DND-41 (cell line): Measurements from ENCODE around the gene RAB4A.

Source experiments
- ATAC-seq: fragments of 200-7000 bp; cut with Tn5 transposase; 3 replicates; pipeline ENCODE4 v1.9.1; 2021; ENCODE audit warnings: low read depth; ENCODE audit not compliant: insufficient read depth
- DNase-seq: peaks from one replicate; pipeline ENCODE4 v3.0.0-alpha.2; 2020
- H2AFZ ChIP-seq: 2 replicates; pipeline ENCODE4 v1.6.0; 2012; ENCODE audit warnings: low read depth, low read length
- H3K27ac ChIP-seq: 2 replicates; pipeline ENCODE4 v1.5.1; 2012; ENCODE audit warnings: low read length, inconsistent platforms
- H3K27me3 ChIP-seq: fragments of 200-600 bp; sonication (generic); 2 replicates; pipeline ENCODE4 v1.6.0; 2012; ENCODE audit warnings: low read length, mild to moderate bottlenecking, inconsistent platforms; ENCODE audit not compliant: insufficient read depth, poor library complexity
- H3K36me3 ChIP-seq: 2 replicates; pipeline ENCODE4 v1.5.1; 2012; ENCODE audit warnings: low read length, inconsistent platforms; ENCODE audit not compliant: insufficient read depth
- H3K4me1 ChIP-seq: 2 replicates; pipeline ENCODE4 v1.5.1; 2012; ENCODE audit warnings: mild to moderate bottlenecking, low read length; ENCODE audit not compliant: insufficient read depth
- H3K4me2 ChIP-seq: 2 replicates; pipeline ENCODE4 v1.6.0; 2012; ENCODE audit warnings: mild to moderate bottlenecking, moderate library complexity, low read length, inconsistent platforms; ENCODE audit not compliant: insufficient read depth
- H3K4me3 ChIP-seq, 2 experiments: fragments of 200-600 bp in 1 of 2; shearing (Covaris generic) in 1 of 2; 2 replicates each; pipeline ENCODE4 v1.5.1; 2012 to 2016; ENCODE audit warnings: inconsistent platforms in 2 of 2, low read length in 2 of 2, mild to moderate bottlenecking in 2 of 2, low read depth in 1 of 2, moderate library complexity in 1 of 2
- H3K79me2 ChIP-seq: 2 replicates; pipeline ENCODE4 v1.6.0; 2012; ENCODE audit warnings: low read length, inconsistent platforms; ENCODE audit not compliant: insufficient read depth
- H3K9ac ChIP-seq: 2 replicates; pipeline ENCODE4 v1.6.0; 2012; ENCODE audit warnings: low read depth, mild to moderate bottlenecking, inconsistent platforms, low read length, moderate library complexity
- H3K9me3 ChIP-seq: 2 replicates; pipeline ENCODE4 v1.5.1; 2012; ENCODE audit warnings: low read length, moderate library complexity, mild to moderate bottlenecking, inconsistent platforms; ENCODE audit not compliant: insufficient read depth, severe bottlenecking
- H4K20me1 ChIP-seq: 2 replicates; pipeline ENCODE4 v1.6.0; 2012; ENCODE audit warnings: low read length; ENCODE audit not compliant: insufficient read depth
- CTCF ChIP-seq: IDR thresholded peaks from 2 replicates; pipeline ENCODE4 v1.5.1; 2012; ENCODE audit warnings: borderline replicate concordance, low read length, moderate library complexity, mild to moderate bottlenecking; ENCODE audit not compliant: poor library complexity, severe bottlenecking; ENCODE audit errors: extremely low read depth
- EZH2 ChIP-seq: IDR thresholded peaks from 3 replicates; pipeline ENCODE4 v1.6.1; 2012; ENCODE audit warnings: borderline replicate concordance, low read depth, mild to moderate bottlenecking, moderate library complexity, low read length, inconsistent platforms; ENCODE audit not compliant: severe bottlenecking

The RAB4A gene

GRCh38 chr1:229293528-229294204 is 22.8 kb downstream of the RAB4A start:
- H3K9ac ChIP-seq: no peak overlapping the region
- H2AFZ ChIP-seq: no peak overlapping the region
- no peak overlapping the region for H3K4me3 ChIP-seq
- no peaks in the 10 kb centered on the region for H4K20me1 ChIP-seq
- H3K27me3 ChIP-seq: no peaks in the 10 kb centered on the region
- H3K4me2 ChIP-seq: no peak overlapping the region
- no peaks in the 10 kb centered on the region for H3K9me3 ChIP-seq
- H3K36me3 ChIP-seq: peaks cover 17% of the 10 kb centered on the region; the same call in 1 of the 2 replicates
- 0 out of 2 replicates have a peak, but pooled peaks cover 4% of the 10 kb centered on the region for H3K79me2 ChIP-seq
- H3K4me1 ChIP-seq: no peaks in the 10 kb centered on the region
- DNase-seq (no peak), ATAC-seq (no peak)
- no peak overlapping the region for H3K27ac ChIP-seq
- TF ChIP-seq CTCF (no peak), EZH2 (no peak)

GRCh38 chr1:229295745-229296144 is 24.8 kb downstream of the RAB4A start:
- Histone ChIP-seq H4K20me1 (no peaks in the 10 kb centered on the region), H3K27ac (no peak overlapping the region), H3K4me1 (no peaks in the 10 kb centered on the region), H3K4me3 (no peak overlapping the region), H3K36me3 (peaks cover 31% of the 10 kb centered on the region; the same call in 1 of the 2 replicates), H3K9me3 (no peaks in the 10 kb centered on the region), H3K27me3 (no peaks in the 10 kb centered on the region), H3K79me2 (0 out of 2 replicates have a peak, but pooled peaks cover 4% of the 10 kb centered on the region), H2AFZ (no peak overlapping the region), H3K4me2 (no peak overlapping the region), H3K9ac (no peak overlapping the region)
- DNase-seq (no peak), ATAC-seq (no peak)
- no peak for TF ChIP-seq EZH2
- TF ChIP-seq CTCF: no peak

- Histone ChIP-seq H2AFZ (no peak overlapping the region), H3K36me3 (peaks cover 27% of the 10 kb centered on the region; the same call in 1 of the 2 replicates), H3K27ac (no peak overlapping the region), H3K79me2 (0 out of 2 replicates have a peak, but pooled peaks cover 4% of the 10 kb centered on the region), H3K27me3 (no peaks in the 10 kb centered on the region), H3K4me1 (no peaks in the 10 kb centered on the region), H4K20me1 (no peaks in the 10 kb centered on the region), H3K9me3 (no peaks in the 10 kb centered on the region), H3K4me2 (no peak overlapping the region), H3K4me3 (no peak overlapping the region), H3K9ac (no peak overlapping the region)
- ATAC-seq (no peak), DNase-seq (no peak)
- TF ChIP-seq CTCF (no peak), EZH2 (no peak)
Observed at GRCh38 chr1:229296541-229296941, 25.6 kb downstream of the RAB4A start.
